ENCODE data around the gene KIAA0232. TPM values are rescaled to one million over a fixed set of nuclear protein-coding genes. Genes with fewer than 3 reads are reported as not detected.

KIAA0232 gene
- total RNA-seq, result 5.5 and 10.3 TPM in 2 replicates

GRCh38 chr4:6782147-6782845 is at the start of gene KIAA0232:
Gene KIAA0232, plus strand, starts transcription at chr4:6782727. Its CDS starts 41,727 bp downstream, at chr4:6824454.

GRCh38 chr4:6909113-6909969 is 126.8 kb downstream of the KIAA0232 start, which contains the start of gene TBC1D14:
Gene TBC1D14, plus strand, starts transcription at chr4:6909826. Its CDS starts 13,564 bp downstream, at chr4:6923390.

Other genes starting within 250 kb of the KIAA0232 start
- gene MAN2B2, start 207.5 kb upstream of the KIAA0232 start, total RNA-seq, result 22.5 and 23.6 TPM in 2 replicates
- 273 and 321 TPM in 2 replicates for gene MRFAP1, start 142.0 kb upstream of the KIAA0232 start, total RNA-seq
- gene S100P, start 88.8 kb upstream of the KIAA0232 start, total RNA-seq, result not detected in 2 replicates
- gene MRFAP1L1, start 72.9 kb upstream of the KIAA0232 start, total RNA-seq, result 42.2 and 47.6 TPM in 2 replicates
- 24.2 and 25.5 TPM in 2 replicates for gene BLOC1S4, start 66.6 kb upstream of the KIAA0232 start, total RNA-seq
- 29.4 and 31.7 TPM in 2 replicates for gene TBC1D14, start 127.1 kb downstream of the KIAA0232 start, total RNA-seq